ENCODE data around the gene PSAPL1. TPM values are rescaled to one million over a fixed set of nuclear protein-coding genes. Genes with fewer than 3 reads are reported as not detected.

PSAPL1 gene
- total RNA-seq, 1 experiment from 2014 or later, result not detected

GRCh38 chr4:7398104-7398423 lies 36.7 kb downstream of the PSAPL1 start (continued):
- TF ChIP-seq ZNF532 (CRISPR knock-in tag; IDR thresholded peaks at IDR 0.05; ENCODE audit: borderline replicate concordance) (no peak), JUN (CRISPR knock-in tag; IDR thresholded peaks at IDR 0.05) (no peak)

GRCh38 chr4:7397206-7398103 lies 37.3 kb downstream of the PSAPL1 start:
- Mint-ChIP-seq H3K4me3 (no peak overlapping the region), H3K27me3 (ENCODE audit: low read depth) (peaks cover 7% of the 10 kb centered on the region), H3K4me1 (no peaks in the 10 kb centered on the region), H3K36me3 (no peaks in the 10 kb centered on the region), H3K27ac (no peak overlapping the region), H3K9me3 (peaks cover 10% of the 10 kb centered on the region)
- TF ChIP-seq TCF7 (CRISPR knock-in tag; IDR thresholded peaks at IDR 0.05; ENCODE audit: low read depth) (no peak), KAT7 (CRISPR knock-in tag; IDR thresholded peaks at IDR 0.05; ENCODE audit: borderline replicate concordance) (no peak), SMAD4 (CRISPR knock-in tag; IDR thresholded peaks at IDR 0.05) (no peak)
- ChIA-PET CTCF (interaction anchor here (0.9 to 1.7 kb wide), 5 partner anchors 62 to 253 kb away, joined by 3 to 4 read pairs (median 3); no protein-coding TSS in a partner anchor), POLR2A (no interaction called here)
- no peak for ATAC-seq
- DNase-seq (ENCODE audit: low spot score), result no peak

- ChIA-PET CTCF (interaction anchor here (0.9 to 1.7 kb wide), 4 partner anchors 61 to 198 kb away, joined by 3 to 4 read pairs (median 3); no protein-coding TSS in a partner anchor), POLR2A (no interaction called here)
- ATAC-seq, result no peak
- Mint-ChIP-seq H3K36me3 (no peaks in the 10 kb centered on the region), H3K4me1 (no peaks in the 10 kb centered on the region), H3K4me3 (no peak overlapping the region), H3K27ac (no peak overlapping the region; the same call in 1 of the 2 replicates), H3K9me3 (peaks cover 10% of the 10 kb centered on the region), H3K27me3 (ENCODE audit: low read depth) (peaks cover 4% of the 10 kb centered on the region)
- no peak for TF ChIP-seq NFYB (CRISPR knock-in tag; conservative IDR thresholded peaks at IDR 0.05; ENCODE audit: low read depth)
- no peak for TF ChIP-seq EMX1 (CRISPR knock-in tag; IDR thresholded peaks at IDR 0.05)
- no peak for TF ChIP-seq ATF3 (CRISPR knock-in tag; conservative IDR thresholded peaks at IDR 0.05)
- no peak for TF ChIP-seq SP1 (CRISPR knock-in tag; conservative IDR thresholded peaks at IDR 0.05)
- no peak for TF ChIP-seq ZNF671 (CRISPR knock-in tag; IDR thresholded peaks at IDR 0.05)
- no peak for TF ChIP-seq NFATC4 (CRISPR knock-in tag; IDR thresholded peaks at IDR 0.05)
- TF ChIP-seq RELA (CRISPR knock-in tag; IDR thresholded peaks at IDR 0.05; ENCODE audit: borderline replicate concordance), result no peak
- TF ChIP-seq MLX (CRISPR knock-in tag; IDR thresholded peaks at IDR 0.05), result no peak
- no peak for TF ChIP-seq HMGA2 (CRISPR knock-in tag; IDR thresholded peaks at IDR 0.05)
- DNase-seq (ENCODE audit: low spot score), result no peak
Observed at GRCh38 chr4:7396186-7396910, 38.4 kb downstream of the PSAPL1 start.

- no peak for DNase-seq (ENCODE audit: low spot score)
- H3K27me3 Mint-ChIP-seq (ENCODE audit: low read depth), result peaks cover 4% of the 10 kb centered on the region; the same call in 1 of the 2 replicates
- H3K4me3 Mint-ChIP-seq, result no peak overlapping the region
- no peaks in the 10 kb centered on the region for H3K4me1 Mint-ChIP-seq
- POLR2A ChIA-PET, result no interaction called here
- no peak for ATAC-seq
- H3K36me3 Mint-ChIP-seq, result no peaks in the 10 kb centered on the region
- peaks cover 3% of the 10 kb centered on the region for H3K9me3 Mint-ChIP-seq
- no peak overlapping the region for H3K27ac Mint-ChIP-seq
- CTCF ChIA-PET, result no interaction called here
- TF ChIP-seq ATF3 (CRISPR knock-in tag; conservative IDR thresholded peaks at IDR 0.05) (no peak), ZNF281 (CRISPR knock-in tag; IDR thresholded peaks at IDR 0.05) (no peak), GRHL2 (CRISPR knock-in tag; IDR thresholded peaks at IDR 0.05; ENCODE audit: insufficient replicate concordance, severe bottlenecking) (no peak), ATF1 (CRISPR knock-in tag; IDR thresholded peaks at IDR 0.05) (no peak), IRF1 (CRISPR knock-in tag; IDR thresholded peaks at IDR 0.05) (no peak), JAZF1 (CRISPR knock-in tag; IDR thresholded peaks at IDR 0.05) (no peak)
Observed at GRCh38 chr4:7395645-7396044, 39.1 kb downstream of the PSAPL1 start.
